Embryonic facial prominence (tissue), 1 donor: ENCODE measurements around the gene PPA2.
"Not testable (repeated sequence)": the region's sequence is repeated elsewhere in the genome, so short reads cannot be mapped to it uniquely, and the experiment has no call there.

Experiments used
- DNase-seq: peaks from one replicate; pipeline ENCODE4 v3.0.0-alpha.2; 2016; ENCODE audit errors: extremely low spot score

PPA2 gene

GRCh38 chr4:105473324-105474098 is at the start of gene PPA2:
PPA2 (minus strand) TSS chr4:105474062; CDS start chr4:105474050, 12 bp downstream.
- DNase-seq = peak; percentile 74

GRCh38 chr4:105520819-105521790 is 47.2 kb upstream of the PPA2 start:
- DNase-seq = no peak

GRCh38 chr4:105510245-105510644 is 36.4 kb upstream of the PPA2 start:
- no peak for DNase-seq

- DNase-seq = no peak
Observed at GRCh38 chr4:105509714-105510113, 35.9 kb upstream of the PPA2 start.

- no peak for DNase-seq
Observed at GRCh38 chr4:105509291-105509690, 35.4 kb upstream of the PPA2 start.

GRCh38 chr4:105504744-105505143 is 30.9 kb upstream of the PPA2 start:
- no peak for DNase-seq

GRCh38 chr4:105503484-105503883 is 29.6 kb upstream of the PPA2 start:
- no peak for DNase-seq

GRCh38 chr4:105496899-105497298 is 23.0 kb upstream of the PPA2 start:
- no peak for DNase-seq

- no peak for DNase-seq
Observed at GRCh38 chr4:105495667-105496066, 21.8 kb upstream of the PPA2 start.

GRCh38 chr4:105490523-105490922 is 16.7 kb upstream of the PPA2 start:
- DNase-seq = no peak

- no peak for DNase-seq
Observed at GRCh38 chr4:105483840-105484239, 10.0 kb upstream of the PPA2 start.

GRCh38 chr4:105474099-105474518 is 247 bp upstream of the PPA2 start:
- no peak for DNase-seq

- DNase-seq = no peak
Observed at GRCh38 chr4:105472871-105473323, 965 bp downstream of the PPA2 start.

GRCh38 chr4:105471566-105472176 is 2.2 kb downstream of the PPA2 start:
- peak; percentile 51 for DNase-seq

- DNase-seq = no peak
Observed at GRCh38 chr4:105470766-105471165, 3.1 kb downstream of the PPA2 start.

GRCh38 chr4:105469736-105470135 is 4.1 kb downstream of the PPA2 start:
- DNase-seq = no peak

GRCh38 chr4:105466580-105466979 is 7.3 kb downstream of the PPA2 start:
- no peak for DNase-seq

- not testable (repeated sequence) for DNase-seq
Observed at GRCh38 chr4:105464563-105464962, 9.3 kb downstream of the PPA2 start.

- DNase-seq = no peak
Observed at GRCh38 chr4:105462576-105462975, 11.3 kb downstream of the PPA2 start.

GRCh38 chr4:105461621-105462382 is 12.1 kb downstream of the PPA2 start:
- no peak for DNase-seq

GRCh38 chr4:105461221-105461620 is 12.6 kb downstream of the PPA2 start:
- DNase-seq = no peak
